Pulmonary artery endothelial cell (primary cell): ENCODE results near the gene KIRREL3. TPM values are rescaled to one million over a fixed set of nuclear protein-coding genes. Genes with fewer than 3 reads are reported as not detected.

Source experiments
- DNase-seq: peaks from one replicate; pipeline ENCODE4 v3.0.0-alpha.2; 2011; ENCODE audit warnings: low read depth, low spot score
- total RNA-seq: library from RNA; depleted of rRNA; stranded (reverse); fragments of >200 nt; gene quantifications from 2 replicates; pipeline ENCODE4 v1.2.3, GENCODE V29; 2014

Gene KIRREL3
- total RNA-seq, 1 donor from 2014 or later = not detected

GRCh38 chr11:126874831-126875230 lies 125.7 kb downstream of the KIRREL3 start:
- no peak for DNase-seq

DNA sequence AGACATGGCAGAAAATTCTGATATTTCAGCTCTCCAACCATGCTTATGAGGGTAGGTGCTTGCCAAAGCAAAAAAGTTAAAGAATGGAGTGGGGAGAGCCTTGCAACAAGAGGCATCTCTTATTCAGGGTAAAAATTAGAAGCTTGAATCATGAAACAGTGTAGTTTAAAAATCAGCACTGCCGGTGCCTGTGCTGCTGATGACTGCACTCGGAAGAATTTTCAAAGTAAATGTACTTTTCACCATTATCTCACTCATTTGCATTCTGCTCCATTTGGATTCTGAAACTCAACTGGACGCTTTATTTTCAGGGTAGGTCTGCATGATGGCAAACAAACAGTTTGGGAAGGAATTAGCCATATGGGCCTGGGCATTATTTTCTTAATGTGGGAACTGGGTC lies 126.3 kb downstream of the KIRREL3 start:
- DNase-seq = no peak

DNA sequence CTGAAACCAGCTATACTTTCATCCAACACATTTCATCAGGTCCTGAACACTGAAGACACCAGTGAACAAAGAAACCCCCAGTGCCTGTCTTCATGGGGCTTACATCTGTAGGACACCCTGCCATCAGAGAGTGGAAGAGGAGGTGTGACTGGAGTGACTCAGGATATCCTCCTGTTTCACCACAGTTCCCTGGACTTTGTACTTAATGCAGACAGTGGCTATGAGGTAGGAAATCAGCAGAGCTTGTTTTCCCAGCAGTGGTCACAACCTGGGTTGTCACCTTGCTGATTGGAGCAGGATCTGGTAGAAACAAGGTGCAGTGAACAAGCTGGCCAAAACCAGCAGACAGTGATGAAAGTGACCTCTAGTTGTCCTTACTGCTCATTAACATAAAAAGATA lies 128.8 kb downstream of the KIRREL3 start:
- DNase-seq = no peak

DNA sequence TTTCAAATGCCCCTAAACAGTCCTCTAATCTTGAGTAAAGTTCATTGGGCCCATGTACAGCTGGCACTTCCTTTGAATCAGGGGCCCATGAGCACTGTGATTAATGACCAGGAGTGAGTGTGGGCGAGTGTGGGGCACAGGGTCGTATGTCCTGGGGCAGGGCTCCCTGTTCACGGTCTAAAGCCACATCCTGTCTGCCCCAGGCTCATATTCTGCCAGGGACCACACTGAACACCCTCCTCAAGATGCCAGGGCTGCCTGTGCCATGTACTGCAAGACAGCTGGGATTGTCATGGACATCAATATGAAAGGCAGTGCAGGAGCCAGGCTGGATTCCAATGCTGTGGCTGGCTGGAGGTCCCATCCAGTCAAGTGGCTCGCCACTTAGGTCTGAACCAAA lies 130.5 kb downstream of the KIRREL3 start:
- DNase-seq = no peak

DNA sequence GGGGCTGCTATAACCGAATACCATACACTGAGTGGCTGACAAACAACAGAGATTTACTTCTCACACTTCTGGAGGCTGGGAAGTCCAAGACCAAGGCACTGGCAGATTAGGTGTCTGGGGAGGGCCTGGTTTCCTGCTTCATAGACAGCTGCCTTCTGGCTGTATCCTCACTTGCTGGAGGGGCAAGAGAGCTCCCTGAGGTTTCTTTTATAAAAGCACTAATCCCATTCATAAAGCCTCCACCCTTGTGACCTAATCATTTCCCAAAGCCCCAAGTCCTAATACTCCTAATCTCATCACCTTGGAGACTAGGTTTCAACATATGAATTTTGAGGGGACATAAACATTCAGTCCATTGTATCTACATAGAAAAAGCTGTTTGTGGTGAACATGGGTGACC lies 131.8 kb downstream of the KIRREL3 start:
- no peak for DNase-seq

GRCh38 chr11:126864934-126865333 lies 135.6 kb downstream of the KIRREL3 start:
- DNase-seq = no peak

DNA sequence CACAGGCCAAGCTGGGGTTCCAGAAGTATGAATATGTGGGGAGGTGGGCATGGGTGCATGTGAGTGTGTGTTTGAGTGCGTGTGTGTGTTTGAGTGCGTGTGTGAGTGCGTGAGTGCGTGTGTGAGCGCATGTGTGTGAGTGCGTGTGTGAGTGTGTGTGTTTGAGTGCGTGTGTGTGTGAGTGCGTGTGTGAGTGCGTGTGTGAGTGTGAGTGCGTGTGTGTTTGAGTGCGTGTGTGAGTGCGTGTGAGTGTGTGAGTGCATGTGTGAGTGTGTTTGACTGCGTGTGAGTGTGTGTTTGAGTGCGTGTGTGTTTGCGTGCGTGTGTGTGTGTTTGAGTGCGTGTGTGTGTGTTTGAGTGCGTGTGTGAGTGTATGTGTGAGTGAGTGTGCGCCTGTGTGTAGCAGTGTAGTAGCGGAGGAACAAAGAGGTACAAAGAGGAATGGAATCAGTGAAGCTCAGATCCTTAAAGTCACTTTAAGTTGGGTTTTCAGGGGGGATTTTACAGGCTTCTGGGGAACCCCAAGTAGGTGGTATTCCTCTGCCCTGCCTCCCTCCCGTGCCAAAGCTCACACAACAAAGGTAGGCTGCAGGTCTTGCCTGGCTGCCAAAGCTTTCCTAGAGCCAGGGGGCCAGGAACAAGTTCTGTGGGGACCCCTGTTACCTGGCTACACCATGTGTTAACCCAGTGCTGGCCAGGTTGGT lies 137.1 kb downstream of the KIRREL3 start:
- DNase-seq = no peak

DNA sequence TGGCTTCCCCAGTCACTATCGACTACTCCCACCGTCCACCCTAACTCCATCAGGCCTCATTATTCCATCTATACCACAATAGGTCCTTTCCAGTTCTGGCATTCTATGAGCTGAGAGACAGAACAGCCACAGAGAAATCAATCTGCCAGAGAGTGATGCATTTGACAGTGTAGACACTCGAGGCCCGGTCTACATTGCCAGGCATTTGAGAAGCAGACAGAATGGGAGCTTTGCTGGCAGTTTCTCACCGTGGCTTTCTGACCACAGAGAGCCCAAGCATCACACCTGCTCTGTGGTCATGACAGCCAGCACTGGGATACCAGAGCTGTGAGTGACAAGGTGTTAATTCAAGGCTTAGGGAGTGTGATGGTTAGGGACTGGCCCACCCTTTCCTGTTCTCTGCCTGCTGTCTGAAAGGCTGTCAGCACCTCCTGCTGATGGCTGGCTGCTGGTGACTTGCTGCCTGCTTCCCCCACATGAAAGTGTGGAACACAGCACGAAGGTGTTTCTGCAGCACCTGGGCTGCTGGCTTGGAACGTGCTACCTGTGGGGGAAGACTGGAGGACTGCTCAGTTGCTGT lies 137.8 kb downstream of the KIRREL3 start:
- no peak for DNase-seq

DNA sequence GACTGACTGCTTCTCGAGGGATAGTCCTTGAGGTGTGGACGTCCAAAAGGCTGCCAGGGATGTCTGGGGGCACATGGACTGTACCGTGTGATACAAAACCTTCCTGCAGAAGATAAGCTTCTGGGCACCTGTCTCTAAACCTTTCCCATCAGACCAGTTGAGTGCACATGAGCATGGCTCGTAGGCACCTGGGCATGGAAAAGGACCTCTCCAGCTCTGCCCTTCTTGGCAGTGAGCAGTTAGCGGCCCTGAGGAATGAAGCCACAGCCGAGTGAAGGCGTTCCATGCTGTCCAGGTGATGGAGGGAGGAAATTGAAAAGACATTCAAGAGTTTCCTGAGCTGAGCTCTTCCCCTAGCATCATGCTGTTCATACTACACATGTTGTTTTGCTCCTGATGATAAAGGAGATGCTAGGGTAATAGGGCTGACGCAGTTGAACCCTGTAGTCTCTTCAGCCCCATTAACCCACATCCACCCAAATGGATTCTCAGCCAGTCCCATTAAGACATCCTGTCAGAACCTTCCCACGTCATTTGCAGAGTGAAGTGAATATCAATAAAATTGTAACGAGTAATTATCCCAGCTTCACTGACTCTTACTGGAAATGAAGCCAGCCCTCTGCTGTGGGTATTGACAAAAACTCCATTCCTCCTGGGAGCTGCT lies 138.6 kb downstream of the KIRREL3 start:
- DNase-seq = no peak

DNA sequence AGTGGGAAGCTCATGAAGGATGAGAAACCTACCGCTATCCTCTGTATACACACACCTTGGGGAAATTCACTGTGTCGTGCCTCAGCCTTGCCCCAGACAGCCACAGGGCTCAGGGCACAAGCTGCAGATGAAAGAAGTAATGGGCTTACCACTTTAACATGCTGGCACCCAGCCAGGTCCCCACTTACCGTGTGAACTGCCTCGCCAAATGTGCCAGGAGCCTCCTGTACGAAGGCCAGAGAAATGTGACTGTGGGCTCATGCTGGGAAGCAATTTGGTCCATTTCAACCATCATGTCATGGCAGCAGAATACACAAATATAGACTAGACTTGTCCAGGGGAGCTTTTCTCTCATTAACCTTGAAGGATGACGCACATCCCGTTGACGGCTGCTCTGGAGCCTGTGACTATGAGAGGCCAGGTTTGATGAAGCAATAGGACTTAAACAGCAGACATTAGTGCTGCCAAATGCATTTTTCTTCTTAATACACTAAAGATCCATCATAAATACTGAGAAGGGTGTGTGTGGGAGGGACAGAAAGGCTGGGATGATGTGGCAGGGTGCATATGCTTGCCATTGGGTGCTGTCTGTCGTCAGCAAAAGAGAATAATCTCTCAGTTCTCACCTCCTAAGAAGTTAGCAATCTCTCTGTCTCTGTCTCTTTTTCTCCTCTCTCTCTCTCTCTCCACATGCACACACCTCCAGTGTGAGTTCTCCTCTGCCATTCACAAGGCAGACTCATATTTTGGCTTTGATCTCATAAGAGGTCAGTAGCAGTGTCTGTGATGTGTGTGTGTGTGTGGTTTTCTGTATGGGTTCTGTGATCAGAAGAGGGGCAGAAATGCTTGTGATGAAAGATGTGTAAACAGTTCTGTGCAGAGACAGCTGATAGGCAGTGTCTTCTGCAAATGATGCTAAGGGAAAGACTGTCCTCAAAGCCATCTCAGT lies 142.4 kb downstream of the KIRREL3 start:
- no peak for DNase-seq

- DNase-seq = no peak
Observed at GRCh38 chr11:126855536-126855935, 145.0 kb downstream of the KIRREL3 start.

GRCh38 chr11:126853732-126854131 lies 146.8 kb downstream of the KIRREL3 start:
- no peak for DNase-seq

DNA sequence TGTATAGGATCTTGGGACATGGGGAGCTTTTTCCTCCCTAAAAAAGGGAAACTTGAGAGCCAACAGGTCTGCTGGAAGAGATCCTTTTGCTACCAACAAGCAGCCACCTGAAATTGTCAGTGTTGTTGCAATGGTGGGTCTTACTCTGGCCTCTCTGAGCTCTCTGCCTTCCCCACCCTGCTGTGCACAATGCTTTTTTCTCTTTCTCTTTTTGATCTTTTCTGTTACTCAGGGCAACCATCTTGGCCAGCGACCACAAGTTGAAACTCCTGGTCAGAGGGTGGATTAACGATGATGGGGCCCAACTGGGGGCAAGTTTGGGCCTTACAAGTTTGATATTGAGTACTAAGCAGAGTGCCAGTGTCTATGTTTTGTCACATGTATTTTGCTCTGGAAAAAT lies 155.8 kb downstream of the KIRREL3 start:
- DNase-seq = no peak

DNA sequence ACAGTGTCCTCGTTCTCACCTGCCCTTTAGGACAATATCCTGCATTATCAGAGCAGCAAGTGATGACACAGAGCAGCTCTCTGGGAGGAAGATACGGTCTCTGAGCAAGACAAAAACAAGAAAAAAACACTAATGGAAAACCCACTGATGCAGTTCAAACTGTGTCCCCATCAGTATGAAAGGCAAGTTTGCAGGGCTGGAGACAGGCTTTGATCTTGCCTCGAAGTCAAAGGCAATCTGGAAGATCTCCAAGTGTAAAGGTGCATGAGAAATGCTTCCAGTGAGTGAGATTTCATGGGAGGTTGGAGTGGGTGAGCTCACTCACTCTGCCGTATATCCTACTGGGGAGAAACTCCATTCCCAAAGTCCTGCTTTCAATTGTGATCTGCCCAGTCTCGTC lies 157.5 kb downstream of the KIRREL3 start:
- no peak for DNase-seq

DNA sequence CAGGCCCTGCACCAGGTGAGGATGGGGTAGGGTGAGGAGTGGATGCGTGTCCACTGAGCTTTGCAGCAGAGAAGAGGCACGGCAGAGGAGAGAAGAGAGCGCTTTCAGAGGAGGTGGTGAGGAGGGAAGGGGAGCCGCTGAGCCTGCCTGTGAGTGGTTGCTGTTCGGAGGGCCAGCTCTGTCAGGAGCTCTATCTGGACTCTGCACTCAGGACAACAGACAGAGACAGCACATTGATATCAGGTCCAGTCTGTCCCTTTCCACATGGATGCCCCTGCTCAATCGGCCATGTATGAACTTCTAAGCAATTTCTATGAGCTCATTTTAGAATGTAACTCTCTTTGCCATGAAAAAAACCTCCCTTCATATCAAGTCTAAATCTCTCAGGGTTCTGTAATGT lies 158.6 kb downstream of the KIRREL3 start:
- DNase-seq = no peak

GRCh38 chr11:126840975-126841374 lies 159.6 kb downstream of the KIRREL3 start:
- no peak for DNase-seq

DNA sequence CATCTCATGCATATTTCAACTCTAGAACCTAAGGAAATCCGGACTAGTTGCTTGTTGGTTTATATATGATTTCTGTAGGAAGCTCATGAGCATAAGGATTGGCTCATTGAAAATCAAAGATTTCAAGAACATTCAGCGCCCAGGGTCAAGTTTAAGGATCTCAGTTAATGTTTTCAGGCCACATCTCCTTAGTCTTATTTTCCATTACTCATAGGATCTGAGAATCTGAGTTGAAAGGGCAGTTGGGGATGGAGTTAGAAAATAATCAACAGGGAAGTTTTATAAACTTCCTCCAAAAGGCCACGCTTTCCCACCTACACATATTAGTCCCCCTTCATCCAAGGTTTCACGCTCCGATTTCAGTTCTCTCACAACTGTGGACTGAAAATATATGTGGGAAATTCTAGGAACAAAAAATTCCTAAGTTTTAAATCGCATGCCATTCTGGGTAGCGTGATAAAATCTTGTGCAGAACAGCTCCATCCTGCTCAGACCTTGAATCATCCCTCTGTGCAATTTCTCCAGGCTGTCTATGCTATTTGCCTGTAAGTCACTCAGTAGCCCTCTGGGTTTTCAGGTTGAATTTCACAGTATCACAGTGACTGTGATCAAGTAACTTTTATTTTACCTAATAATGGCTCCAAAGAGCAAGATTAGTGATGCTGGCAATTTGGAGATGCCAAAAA lies 160.2 kb downstream of the KIRREL3 start:
- no peak for DNase-seq

GRCh38 chr11:126839496-126839895 lies 161.1 kb downstream of the KIRREL3 start:
- no peak for DNase-seq

- DNase-seq = no peak
Observed at GRCh38 chr11:126838779-126839178, 161.8 kb downstream of the KIRREL3 start.

GRCh38 chr11:126837581-126837980 lies 163.0 kb downstream of the KIRREL3 start:
- no peak for DNase-seq

DNA sequence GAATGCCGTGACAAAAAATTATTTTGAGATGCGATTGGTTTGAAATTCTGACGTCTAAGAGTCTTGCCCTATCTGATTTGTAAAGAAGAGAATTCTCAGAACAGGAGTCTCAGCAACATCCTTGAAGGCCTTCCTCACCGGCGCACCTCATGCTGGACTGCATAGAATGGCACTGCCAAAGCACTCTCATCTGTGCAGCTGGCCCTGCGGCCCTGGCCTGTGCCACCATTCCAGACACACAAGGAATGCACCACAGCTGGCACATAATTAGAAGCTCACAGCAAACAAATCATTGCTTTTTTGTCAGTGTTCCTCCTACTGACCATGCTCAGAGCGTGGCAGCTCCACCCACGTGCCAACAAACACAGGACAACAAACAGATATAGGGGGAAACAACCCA lies 166.0 kb downstream of the KIRREL3 start:
- no peak for DNase-seq
